A204.1 (cell line): ENCODE measurements around the gene ARHGAP29.

Experiments used
- FAIRE-seq: peaks from 2 replicates; lab custom pipeline; 2012; peaks lifted over from hg19 to GRCh38; lab: Jason Lieb, UNC

ARHGAP29 gene

GRCh38 chr1:94235189-94236012 lies 2.0 kb downstream of the ARHGAP29 start:
- peak; percentile 32 for FAIRE-seq

DNA sequence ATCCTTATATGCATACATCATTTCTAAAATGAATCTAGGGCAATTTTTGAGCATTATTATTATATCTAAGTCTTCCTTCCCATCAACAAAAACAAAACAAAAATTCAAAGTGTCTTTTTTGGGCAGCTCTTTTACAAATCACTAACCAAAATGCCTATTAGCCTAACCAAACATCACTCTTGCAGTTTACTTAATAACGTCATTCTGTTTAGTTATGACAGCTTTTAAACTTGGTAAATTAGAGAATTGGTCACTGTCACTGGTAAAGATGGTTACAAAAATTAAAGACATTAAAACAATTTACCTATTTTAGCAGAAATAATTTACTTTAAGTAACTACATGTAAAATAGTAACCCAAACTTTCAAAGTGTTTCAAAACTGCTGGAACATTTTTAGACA lies 2.8 kb downstream of the ARHGAP29 start:
- FAIRE-seq, result peak; percentile 46

- FAIRE-seq, result no peak
These were observed 5.6 kb downstream of the ARHGAP29 start for GRCh38 chr1:94231746-94232145.

- FAIRE-seq, result no peak
These were observed 6.5 kb downstream of the ARHGAP29 start for GRCh38 chr1:94230920-94231319.

GRCh38 chr1:94228640-94229375 lies 8.6 kb downstream of the ARHGAP29 start:
- no peak for FAIRE-seq

DNA sequence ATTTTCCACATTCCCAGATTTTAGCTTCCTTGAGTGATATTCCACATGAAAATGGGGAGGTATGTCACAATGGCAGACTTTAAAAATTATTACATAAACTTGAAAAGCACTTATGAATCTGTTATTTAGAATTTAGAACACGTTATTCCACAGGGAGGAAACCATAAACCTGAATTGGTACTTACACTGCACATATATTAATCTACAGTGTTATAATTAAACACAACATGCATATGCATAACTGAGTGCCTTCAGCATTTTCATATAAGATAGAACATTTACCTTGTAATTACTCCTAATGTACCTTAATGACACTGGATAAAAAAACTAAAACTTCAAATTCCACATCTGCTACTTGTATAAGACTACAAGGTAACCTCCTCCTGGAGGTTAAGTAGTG lies 9.8 kb downstream of the ARHGAP29 start:
- FAIRE-seq, result no peak

GRCh38 chr1:94225845-94226244 lies 11.5 kb downstream of the ARHGAP29 start:
- no peak for FAIRE-seq

GRCh38 chr1:94218332-94218731 lies 19.1 kb downstream of the ARHGAP29 start:
- no peak for FAIRE-seq

DNA sequence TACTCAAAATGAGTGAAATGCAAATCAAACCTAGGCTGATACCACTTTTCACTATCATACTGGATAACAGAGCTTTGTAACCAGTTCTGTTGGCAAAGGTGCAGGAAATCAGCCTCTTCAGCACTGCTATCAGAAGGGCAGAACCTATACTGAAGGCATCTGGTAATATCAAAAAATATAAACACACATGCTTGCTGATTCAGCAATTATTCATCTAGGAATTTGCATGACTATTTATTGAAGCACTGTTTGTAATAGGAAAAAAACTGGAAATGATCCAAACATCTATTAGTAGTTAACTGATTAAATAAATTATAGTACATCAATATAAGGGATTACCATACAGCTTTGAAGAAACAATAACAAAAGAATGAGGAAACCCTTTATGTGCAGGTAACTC lies 21.4 kb downstream of the ARHGAP29 start:
- FAIRE-seq, result no peak

DNA sequence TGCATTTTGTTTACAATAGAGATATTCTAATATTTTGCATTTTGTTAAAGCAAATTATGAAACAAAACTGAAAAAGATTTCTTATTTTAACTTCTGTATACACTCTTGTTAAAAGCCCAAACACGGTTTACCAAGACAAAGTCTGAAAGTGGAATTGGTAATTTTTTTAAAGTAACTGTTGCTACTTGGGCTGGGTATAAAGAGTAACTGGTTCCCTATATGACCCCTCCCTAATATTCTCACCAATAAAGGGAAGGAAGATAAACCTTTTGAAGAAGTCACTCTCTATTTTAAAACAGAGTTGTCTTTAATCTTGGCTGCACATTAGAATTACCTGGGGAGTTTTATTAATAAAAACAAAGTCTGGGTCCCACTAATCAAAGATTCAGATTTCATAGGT lies 27.4 kb downstream of the ARHGAP29 start:
- FAIRE-seq, result no peak

- FAIRE-seq, result no peak
These were observed 28.0 kb downstream of the ARHGAP29 start for GRCh38 chr1:94209425-94209824.

GRCh38 chr1:94207695-94208094 lies 29.7 kb downstream of the ARHGAP29 start:
- peak; percentile 59 for FAIRE-seq

DNA sequence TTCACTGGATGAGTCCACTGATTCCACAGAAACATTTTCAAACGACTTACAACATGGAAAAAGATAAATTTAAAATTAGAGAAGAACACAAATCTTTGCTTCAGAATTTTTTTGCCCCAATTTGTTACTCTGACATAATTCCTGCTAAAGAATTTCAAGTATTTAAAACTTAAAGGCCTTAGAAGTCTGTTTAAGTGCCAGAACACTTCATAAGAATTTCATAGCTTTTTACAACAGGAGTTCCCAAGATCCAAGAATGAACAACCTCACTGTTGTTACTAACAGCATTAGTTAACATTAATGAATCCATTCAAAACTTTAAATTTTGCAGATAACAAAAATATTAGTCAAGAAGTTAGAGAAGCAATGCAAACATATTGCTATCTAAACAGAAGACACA lies 31.7 kb downstream of the ARHGAP29 start:
- no peak for FAIRE-seq

DNA sequence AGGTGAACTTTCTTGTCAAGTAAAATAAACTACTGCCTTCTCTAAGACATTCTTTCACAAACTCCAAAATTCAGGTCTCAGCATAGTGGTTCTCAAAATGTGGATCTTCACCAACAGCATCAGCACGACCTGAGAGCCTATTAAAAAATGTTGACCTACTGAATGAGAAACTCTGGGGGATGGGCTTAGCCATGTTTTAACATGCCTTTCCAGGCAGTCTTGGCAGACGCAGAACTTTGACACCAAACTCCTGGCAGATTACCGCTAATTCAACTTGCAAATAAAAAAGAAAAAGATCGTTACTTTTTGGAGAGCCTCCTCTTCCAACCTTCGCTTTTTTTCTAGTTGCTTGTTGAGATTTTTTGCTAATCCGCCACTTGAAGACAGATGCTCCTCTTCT lies 35.1 kb downstream of the ARHGAP29 start:
- no peak for FAIRE-seq

GRCh38 chr1:94199398-94199797 lies 38.0 kb downstream of the ARHGAP29 start:
- FAIRE-seq, result no peak

DNA sequence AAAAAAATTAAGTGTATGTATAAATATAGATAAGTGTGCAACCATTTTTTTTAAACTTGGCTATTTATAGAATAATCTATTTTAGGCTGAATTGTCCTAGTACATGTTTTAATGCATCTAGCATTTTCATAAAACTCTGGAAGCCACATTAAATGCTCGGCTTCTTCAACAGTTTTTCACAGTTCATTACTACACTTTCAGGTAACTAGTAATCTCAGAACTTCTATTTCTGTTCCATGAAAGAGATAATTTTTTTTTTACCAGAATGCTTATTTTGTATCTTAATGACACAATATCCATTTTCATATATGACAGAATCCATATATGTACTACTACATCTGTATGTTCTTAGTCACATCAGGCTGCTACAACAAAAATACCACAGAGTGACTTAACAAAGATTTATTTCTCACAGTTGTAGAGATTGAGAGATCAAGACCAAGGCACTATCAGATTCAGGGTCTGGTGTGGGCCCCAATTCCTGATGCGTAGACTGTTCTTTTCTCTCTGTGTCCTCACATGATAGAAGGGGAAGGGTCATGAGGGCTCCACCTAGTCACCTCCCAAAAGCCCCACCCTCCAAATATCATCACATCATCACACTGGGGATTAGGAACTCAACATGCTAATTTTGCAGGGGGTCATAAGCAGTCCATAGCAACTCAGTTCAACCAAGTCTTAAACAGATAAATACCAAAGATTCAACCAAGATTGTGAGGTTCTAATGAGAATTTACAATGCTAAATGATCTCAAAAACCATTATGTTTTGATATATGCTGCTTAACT lies 43.1 kb downstream of the ARHGAP29 start:
- FAIRE-seq, result no peak

GRCh38 chr1:94193128-94193527 lies 44.3 kb downstream of the ARHGAP29 start:
- FAIRE-seq, result no peak

DNA sequence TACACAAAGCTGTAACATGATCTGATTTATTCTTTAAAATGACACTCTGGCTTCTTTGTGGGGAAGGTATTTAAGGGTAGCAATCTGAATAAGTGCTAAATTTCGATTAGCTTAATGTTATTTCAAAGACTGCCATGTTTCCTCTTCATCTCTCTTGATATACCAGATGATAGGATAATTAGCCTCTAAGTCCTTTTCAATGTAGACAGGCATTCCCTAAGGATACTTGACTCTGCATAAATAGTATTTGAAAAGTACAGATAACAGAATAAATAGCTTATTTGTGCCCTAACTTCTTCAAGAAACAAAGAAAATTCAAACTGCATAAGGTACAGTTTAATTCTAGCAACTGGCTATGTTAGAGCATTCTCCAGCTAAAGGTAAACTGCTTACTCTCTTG lies 46.2 kb downstream of the ARHGAP29 start:
- no peak for FAIRE-seq

- no peak for FAIRE-seq
These were observed 50.4 kb downstream of the ARHGAP29 start for GRCh38 chr1:94186946-94187345.

DNA sequence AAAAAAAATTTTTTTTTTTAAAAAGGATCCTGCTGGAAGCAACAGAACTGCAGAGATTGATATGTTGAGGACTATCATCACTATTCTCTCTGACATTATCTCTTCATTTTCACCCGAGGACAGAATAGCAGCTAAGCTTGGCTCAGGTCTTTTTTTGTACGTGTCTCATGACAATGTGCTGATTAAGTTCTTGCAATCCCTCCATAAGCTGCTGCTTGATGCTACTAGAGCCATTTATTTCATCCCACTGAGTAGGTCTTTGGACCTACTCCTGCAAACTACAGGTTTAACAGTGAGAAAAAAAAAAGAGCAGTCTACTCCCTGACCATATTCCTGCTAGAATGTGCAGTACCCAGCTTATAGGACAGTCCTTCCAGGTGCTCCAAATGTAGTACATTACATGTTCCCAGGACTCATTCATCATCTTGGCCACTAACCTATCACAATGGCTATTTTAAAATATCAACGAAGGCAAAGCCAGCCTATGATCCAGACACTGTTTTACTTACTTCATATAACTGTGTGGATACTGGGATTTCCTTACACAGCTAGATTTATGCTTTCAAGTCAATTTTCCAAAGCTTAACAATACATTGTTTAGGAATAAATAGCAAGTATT lies 54.1 kb downstream of the ARHGAP29 start:
- FAIRE-seq, result no peak

DNA sequence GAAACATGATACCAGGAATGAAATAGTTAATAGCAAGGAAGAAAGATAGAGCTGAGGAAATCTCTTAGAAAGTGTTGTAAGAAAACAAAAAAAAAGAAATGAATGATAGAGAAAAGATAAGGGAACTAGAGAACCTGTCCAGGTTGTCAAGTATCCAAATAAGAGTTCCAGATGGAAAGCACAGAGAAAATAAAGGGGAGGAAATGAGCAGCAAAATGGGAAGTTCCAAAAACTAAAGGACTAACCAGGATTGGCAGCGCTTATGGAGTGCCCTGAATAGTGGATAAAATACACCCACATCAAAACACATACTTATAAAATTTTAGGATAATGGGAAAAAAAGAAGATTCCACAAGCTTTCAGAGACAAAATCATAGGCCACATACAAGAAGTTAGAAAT lies 55.2 kb downstream of the ARHGAP29 start:
- FAIRE-seq, result no peak

- no peak for FAIRE-seq
These were observed 56.7 kb downstream of the ARHGAP29 start for GRCh38 chr1:94180650-94181049.

GRCh38 chr1:94178901-94179300 lies 58.5 kb downstream of the ARHGAP29 start:
- FAIRE-seq, result no peak
